Inflammatory macrophage treated with lipopolysaccharide for 4 hours (primary cell): ENCODE data around the gene TLE3.
"Not testable (repeated sequence)": the region's sequence is repeated elsewhere in the genome, so short reads cannot be mapped to it uniquely, and the experiment has no call there.

ENCODE experiments used
- DNase-seq: peaks from one replicate; pipeline ENCODE4 v3.0.0-alpha.2; 2020

Gene TLE3

DNA sequence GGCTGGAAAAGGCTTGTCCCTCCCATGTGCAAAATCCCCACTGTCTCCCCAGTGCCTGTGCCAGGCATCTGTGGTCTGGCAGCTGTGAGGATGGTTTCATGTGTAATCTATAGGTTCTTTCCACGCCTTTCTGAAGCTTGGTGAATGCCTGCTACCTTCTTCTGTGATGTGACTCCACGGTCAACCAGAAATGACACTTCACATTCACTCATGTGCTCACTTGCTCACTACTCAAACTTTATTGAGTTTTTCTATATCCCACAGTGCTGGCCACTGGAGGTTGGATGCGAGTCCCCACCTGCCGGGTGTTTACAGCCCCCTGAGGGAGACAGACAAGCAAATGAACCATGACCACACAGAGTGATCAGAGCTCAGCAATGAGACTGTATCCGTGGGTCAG lies 27.9 kb upstream of the TLE3 start:
- DNase-seq = no peak

DNA sequence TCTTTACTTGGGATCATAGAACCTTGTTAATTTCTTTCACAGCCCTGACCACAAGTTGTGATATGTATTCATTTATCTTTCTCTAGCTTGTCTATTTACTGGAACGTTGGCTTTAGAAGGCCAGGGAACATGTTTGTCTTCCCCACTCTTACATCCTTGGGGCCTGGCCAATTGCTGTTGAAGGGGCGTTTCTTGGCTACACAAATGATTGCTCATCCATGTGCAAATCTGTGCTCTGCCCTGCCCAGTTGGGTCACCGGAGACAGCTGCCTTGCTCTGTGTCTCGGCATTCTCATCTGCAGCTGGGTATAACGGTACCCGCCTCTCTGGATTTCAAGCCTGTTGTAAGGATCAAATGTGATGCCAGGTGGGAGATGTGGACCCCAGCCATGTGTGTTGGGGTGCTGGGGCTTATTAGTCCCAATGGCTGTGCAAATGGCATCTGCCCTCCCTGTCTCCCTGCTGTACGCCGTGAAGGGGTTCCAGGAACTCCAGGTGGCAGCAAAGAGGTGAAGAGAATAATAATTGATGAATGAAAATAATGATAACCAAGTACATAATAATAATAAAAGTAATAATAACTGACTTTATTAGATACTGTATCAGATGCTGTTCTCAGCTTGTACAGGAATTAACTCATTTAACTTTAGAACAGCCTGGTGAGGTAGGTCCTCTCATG lies 24.0 kb upstream of the TLE3 start:
- DNase-seq = no peak

DNA sequence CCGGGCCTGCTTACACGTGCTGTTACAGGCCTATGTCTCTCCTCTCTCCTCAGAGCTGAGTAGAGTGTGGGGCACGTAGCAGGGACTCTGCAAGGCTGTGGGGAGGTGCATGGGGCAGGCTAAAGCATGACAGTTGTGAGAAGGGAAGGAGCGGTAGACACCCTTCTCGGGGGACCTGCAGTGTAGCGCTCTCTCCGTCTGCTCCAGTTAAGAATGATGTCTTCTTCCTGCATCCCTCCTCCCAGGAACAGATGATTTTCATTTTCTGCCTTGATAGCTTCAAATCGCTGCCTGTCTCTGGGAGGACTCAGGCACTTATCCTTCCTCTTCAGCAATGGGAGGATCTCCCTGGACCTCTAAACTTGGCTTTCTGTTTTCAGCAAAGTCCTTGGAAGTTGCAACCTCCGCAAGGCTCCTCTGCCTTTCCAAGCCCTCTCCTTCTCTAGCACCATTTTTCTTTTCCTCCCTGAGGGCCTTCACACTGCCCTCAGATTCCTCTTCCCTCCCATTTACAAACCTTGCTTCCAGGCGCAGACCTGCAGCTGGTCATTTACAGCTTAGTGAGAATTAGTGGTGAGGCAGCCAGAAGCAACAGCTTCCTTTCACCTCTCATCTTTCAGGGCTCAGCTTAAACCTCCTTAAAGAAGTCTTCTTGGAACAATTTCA lies 23.4 kb upstream of the TLE3 start:
- no peak for DNase-seq

DNA sequence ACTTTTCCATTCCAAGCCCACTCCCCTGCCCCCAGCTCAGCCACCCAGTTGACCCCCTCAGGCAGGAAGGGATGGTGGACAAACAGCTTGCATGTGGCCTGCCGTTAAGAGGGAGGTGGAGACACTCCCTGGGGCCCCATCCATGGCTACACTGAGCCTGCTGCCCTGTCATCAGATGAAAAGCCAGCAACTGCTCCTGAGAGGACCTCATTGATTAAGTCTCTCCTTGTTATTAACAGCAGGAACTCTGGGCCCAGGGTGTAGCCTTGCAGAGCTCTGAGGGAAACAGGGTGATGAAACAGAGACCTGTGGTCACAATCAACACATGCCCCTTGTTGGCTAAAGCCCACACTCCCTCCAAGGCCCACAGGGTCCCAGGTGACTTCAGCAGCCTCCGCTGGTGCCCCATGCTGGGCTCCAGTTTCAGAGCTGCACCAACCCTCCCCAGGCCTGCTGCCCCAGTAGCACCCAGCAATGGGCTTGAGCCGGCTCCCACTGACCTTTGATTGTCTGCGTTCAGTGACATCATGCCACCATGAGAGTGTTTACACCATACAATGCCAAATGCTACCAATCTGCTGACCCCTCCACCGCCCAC lies 22.3 kb upstream of the TLE3 start:
- no peak for DNase-seq

DNA sequence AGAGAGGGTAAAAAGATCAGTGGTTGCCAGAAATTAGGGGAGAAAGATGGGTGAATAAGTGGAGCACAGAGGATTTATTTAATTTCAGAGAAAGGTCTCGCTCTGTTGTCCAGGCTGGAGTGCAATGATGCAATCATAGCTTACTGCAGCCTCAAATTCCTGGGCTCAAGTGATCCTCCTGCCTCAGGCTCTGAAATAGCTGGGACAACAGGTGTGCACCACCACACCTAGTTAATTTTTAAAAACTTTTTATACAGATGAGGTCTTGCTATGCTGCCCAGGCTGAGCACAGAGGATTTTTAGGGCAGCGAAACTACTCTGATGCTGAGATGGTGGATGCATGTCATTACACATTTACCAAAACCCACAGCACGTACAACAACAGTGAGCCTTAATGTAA lies 20.9 kb upstream of the TLE3 start:
- DNase-seq = no peak

DNA sequence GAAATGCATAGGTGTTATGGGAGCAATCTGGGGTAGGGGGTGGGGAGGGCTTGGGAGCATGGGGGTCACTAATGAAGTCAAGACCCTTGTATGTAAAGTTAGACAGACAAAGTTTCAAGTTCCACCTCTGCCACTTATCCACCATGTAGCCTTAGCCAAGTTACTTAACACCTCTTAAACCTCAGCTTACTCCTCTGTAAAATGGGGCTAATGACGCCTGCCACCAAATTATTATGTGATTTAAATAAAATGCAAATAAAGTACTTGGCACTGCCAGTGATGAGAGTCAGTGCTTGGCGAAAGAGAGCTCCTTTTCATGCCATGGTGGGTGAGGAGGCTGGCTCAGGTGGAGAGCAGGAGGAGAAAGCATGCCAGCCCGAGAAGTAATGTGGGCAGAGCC lies 18.6 kb upstream of the TLE3 start:
- DNase-seq = no peak

DNA sequence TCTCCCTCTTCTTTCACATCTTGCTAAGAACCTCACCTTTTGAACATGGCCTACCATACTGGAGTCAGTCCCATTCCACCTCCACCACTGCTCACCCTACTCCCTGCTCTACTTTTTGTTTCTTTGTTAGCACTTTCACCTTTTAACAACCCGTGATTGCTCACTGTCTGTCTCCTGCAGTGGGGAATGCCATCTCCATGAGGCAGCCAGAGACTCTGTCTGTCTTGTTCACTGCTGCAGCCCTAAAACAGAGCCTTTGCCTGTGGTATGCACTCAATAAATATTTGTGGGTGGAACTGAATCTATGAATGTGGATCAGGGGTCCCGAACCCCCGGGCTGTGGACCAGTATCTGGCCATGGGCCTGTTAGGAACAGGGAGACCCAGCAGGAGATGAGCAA lies 16.5 kb upstream of the TLE3 start:
- DNase-seq = no peak

DNA sequence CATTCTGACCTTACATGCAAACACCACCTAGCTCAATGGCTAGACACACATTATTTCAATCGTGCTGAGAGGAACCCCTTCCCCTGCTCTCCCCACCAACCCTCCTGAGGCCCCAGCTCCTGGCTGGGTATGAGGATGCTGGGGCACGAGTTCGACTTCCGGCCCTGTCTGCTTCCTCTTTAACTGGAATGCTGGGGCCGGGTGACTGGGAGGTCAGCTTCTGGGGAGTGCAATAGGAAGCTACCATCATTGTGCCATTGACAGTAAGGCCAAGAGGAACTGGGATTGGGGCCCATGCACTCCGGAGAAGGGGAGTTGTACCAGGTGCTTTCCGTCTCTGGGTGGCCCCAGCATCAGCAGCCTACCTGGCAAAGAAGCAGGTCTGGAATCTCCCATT lies 15.6 kb upstream of the TLE3 start:
- DNase-seq = peak; percentile 87

DNA sequence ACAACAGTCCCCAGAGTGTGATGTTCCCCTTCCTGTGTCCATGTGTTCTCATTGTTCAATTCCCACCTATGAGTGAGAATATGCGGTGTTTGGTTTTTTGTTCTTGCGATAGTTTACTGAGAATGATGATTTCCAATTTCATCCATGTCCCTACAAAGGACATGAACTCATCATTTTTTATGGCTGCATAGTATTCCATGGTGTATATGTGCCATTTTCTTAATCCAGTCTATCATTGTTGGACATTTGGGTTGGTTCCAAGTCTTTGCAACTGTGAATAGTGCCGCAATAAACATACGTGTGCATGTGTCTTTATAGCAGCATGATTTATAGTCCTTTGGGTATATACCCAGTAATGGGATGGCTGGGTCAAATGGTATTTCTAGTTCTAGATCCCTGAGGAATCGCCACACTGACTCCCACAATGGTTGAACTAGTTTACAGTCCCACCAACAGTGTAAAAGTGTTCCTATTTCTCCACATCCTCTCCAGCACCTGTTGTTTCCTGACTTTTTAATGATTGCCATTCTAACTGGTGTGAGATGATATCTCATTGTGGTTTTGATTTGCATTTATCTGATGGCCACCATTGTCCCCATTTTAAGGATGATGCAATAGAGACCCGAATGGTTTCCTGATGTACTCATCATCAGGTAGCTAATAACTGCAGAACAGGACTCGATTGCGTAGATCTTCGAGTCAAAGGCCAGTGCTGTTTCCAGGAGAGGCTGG lies 15.0 kb upstream of the TLE3 start:
- not testable (repeated sequence) for DNase-seq

DNA sequence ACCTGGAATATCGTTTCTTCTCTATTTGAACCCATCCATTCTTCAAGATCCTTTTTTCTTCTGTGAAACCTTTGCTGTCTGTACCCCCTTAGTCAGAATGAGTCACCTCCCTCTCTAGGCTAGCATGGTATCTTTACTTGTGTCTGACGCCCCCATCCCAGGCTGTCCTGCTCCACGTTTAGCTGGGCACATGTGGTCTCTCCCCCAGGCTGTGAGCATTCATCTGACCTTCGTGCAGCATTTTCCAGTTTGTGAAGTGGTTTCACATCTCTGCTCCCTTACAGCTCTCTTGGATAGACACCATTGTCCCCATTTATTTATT lies 14.3 kb upstream of the TLE3 start:
- DNase-seq = no peak

DNA sequence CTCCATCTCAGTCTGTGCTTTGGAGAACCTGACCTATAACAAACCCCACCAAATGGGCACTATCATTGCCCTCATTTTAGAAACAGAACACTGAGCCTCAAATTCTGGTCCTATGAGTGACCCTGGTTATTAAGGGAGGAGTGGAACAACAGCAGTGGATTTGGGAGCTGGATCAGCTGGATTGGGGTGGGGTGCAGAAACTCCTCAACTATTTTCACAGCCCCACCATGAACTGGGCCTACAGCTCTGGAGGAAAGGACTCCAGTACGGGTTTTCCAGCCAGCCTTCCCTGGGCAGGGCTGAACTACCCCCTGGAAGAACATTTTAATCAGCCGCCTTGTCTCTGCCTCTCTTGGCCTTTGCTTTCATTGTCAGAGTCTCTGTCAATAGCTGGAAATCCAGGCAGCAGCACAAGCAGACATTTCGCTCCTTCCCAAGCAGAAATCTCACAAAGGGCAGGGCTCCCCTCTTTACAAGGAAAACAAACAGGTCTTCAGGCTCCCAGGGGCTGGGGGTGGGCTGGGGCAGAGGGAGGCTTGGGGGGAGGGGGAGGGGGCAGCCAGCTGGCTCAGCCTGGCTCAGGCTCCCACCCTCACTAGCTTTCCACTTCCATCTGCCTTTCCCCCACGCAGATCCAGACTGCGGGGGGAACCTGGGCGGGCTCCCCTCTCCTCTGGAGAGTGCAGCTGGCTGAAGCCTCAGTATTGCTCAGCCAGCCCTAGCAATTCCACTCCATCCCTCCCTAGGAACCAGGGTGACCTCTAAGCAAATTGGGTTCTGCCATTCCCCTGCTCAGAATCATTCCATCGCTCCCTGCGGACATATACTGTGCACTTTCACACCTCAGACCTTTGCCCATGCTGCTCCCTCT lies 13.7 kb upstream of the TLE3 start:
- no peak for DNase-seq

DNA sequence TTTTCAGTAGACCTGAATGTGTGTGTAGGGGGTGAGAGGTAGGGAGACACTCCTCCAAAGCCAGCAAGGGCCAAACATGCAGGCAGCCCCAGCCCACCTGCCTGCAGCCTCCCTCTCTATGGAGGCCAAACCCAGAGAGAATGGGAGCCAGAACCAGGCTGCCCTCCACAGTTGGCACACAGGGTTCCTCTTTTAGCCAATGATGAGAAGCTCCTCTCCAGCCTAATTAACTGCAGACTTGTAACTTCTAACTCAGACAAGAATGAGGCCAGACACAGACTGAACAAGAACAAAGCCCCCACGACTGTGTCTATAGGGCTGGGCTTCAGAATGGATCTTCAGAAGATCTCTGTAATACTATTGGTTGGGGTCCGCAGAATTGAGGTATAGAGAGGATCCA lies 12.3 kb upstream of the TLE3 start:
- no peak for DNase-seq

DNA sequence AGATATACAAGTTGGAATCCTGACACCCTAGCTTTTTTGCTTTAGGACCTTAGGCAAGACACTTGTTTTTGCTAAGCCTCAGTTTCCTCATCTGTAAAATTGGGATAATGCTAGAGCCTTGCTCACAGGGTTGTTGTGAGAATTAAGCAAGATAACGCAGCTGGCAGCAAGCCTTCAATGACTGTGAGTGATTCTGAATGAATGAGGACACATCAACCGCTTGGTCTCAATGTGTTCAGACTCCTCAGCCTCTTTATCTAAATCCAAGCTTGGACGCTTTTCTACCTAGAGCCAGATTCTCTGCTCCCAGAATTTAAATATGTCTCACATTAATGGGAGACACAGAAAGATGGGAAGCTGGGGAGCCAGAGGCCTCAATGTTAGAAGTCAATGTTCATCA lies 11.8 kb upstream of the TLE3 start:
- no peak for DNase-seq

DNA sequence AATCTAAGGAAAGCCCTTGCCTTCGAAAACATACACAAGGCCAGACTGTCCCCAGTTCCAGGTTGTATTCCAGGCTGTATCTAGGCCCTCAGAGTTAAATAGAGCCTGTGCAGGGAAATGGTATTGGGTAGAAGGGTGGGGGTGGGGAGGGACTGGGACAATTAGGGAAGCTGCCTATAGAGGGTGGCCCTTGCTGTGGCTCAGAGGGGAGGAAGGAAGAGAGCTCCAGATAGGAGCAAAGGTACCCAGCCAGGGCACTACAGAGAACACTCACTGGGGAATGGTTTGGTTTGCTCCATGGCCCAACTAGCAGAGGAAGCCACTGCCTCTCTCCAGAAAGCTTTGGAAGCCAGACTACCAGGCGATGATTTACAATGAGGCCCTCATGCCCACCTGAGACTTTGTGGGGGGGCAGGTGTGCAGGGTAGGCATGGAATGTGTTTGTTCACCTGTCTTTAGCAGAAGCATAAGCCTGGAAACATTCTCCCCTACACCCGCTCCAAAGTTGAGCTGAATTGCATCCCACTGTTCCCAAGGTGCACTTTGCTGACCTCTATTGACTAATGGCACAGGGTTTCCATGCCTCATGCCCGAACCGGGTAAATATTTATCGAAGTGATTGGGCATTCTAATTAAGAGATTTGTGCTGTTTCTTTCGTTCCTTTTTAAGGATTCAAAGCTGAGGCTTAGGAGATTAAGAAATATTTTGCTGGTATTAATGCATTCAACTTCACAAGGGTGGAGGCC lies 6.3 kb upstream of the TLE3 start:
- DNase-seq = no peak

DNA sequence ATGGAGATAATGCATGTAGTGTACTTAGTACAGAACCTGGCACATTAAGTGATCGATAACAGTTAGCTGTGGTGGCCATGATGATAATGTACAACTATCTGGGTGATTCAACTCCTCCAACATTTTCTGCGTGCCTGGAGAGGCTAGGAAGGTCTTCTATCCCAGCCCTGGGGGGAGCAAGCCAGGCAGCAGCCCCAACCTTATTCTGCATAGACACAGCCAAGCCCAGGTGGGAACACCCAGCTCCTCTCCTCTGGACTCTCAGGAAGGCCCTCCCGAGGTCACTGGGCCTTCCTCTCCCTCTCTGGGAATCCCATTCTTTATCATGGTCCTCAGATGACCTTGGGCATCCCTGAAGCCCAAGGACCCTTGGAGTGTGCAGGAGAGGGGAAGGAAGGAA lies 5.1 kb upstream of the TLE3 start:
- DNase-seq = no peak

DNA sequence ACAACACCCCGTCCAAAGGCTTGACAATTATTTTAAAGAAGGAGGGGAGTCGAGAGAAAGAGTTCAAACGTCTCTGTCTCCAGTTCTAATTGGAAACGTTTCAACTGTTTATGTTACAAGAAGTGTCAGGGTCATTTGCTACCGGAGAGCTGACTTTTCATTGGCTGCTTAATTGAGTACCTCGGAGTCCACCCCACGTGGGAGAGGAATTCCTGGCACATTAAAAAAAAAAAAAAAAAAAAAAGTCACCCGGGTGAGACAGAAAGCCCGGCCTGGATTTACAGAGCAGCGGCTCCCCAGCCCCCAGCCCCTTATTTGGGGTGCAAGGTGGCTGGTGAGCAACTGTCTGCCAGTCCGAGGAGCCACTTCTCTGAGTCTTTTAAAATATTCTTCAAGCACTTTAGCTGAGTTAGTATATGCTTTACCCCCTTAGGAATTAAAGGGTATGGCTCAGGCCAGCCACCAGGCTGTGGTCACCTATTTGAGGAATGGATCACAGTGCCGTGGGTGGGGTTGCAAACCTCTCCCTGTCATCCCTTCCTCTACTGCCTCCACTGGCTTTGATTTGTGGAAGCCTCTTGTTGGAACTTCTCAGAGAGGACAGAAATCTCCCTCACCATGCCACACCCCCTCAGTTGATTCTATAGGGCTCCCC lies 3.9 kb upstream of the TLE3 start:
- peak; percentile 67 for DNase-seq

DNA sequence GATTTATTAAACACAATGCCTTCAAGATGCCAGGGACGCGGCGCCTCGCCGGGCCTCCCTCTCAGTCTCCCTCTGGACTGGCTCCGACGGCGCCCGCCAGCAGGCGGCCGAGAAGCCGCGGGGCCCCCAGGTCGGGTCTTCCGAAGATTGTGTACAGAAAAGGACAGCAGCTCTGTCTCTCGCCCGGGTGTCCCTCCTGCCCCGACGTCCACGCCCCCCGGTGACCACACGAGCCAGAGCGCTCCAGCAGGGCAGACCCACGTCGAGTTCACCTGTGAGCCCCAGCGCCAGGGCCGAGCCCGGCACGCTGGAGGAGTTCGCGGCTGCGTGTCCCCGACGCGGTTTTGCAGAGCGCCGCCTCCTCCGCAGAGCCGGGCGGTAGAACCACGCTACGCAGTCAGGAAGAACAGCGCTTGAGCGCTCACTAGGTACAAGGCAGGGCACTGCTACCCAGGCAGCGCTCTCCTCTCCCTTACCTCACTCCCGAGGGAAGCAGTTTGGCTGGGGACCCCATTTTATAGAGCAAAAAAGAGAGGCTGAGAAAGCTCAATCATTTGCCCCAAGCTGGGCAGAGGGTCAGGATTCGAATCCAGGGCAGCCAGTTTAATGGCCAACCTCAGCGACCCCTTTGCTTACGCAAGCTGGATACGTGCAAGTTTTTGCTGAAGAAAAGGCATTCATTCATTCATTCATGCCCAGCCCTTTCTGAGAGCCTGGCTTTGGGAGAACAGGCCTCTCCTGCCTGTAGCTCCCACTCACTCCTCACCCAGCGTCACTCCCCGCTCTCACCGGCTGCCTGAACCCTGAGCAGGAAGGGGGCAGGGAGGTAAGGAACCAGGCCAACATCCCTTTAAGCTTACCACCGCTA lies 3.0 kb upstream of the TLE3 start:
- peak; percentile 24 for DNase-seq

DNA sequence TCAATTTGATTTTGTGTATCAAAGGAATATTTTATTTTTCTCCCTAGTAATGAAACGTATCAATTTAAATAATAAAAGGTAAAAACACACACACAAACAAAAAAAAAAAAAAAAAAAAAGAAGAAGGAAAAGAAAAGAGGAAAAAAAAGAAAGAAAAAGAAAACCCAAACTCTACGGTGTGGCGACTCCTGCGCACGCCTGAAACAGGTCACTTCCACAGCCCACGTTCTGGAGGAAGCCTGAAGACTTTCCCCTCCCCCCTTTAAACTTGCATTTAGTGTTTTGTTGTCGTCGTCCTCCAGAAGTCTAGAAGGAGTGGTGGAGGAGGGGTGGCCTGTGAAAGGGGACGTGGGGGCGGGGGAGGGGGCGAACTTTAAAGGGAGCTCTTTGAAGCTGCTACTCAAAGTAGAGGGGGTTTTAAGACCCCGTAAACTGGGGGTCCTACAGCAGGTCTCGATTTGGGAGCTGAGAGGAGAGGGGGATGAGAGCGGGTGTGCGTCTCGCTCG lies 2.3 kb upstream of the TLE3 start:
- DNase-seq = peak; percentile 13

DNA sequence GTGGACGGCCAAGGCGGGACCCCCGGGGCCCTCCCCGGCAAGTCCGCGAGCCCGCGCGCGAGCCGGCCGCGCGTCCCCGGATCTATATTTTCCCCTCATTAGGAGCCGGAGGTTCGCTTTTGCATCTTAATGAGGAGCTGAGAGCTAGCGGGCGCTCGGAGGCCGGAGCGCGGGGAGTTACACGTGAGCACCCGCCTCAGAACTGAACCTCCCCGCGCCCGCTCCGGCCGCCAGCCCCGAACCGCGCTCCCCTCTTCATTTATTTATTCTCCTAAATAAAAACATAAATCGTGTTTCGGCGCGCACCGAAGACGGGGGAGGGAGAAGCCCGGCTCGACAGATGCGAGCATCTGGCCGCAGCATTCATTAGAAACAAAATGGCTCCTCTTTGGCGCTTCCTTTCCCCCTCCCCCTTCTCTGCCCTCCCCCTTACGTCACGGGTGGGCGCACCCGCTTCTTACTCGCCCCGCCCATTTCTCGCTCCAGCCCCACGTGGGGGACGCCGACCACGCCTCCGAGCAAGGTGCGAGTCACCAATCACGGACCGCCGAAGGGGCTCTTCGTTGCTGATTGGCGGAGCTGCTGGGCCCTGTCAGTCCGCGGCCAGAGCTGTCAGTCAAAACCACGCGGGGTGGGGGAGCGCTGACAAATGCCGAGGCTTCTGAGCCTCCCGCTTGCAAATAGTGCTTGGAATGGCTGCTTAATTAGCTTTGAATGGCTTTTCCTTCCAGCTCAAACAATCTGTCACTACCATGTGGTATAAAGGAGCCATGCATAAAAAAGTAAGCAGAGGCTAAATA lies 1.6 kb upstream of the TLE3 start:
- peak; percentile 100 for DNase-seq
